ENCODE measurements around the gene UBE4B. TPM values are rescaled to one million over a fixed set of nuclear protein-coding genes. Genes with fewer than 3 reads are reported as not detected.

UBE4B gene
- total and polyA plus RNA-seq, 10 of the 15 experiments (the other 5 are each of a cell fraction or from before 2014, with no cell fraction given) = 2.9 to 32.6 (median 20.7) TPM

DNA sequence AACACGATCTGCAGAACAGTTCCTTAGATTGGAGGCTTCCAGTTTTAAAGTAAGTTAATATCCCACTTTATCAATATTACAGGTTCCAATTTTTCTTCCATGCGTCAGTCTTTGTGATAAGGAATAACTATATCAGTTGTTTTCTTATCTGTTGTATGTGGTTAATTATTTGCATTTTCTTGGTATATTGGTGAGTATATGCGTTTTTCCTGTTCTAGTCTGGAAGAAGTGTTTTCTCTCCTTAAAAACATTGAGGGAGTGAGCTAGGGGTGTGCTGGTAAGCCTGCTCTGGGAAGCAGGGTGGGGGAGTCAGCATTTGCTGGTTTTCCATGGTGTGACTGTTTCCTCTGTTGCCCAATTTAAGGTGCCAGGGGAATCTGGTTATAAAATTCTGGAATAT, 127.4 kb downstream of the UBE4B start:
- TF ChIP-seq NFXL1 (IDR thresholded peaks at IDR 0.05; ENCODE audit: borderline replicate concordance) (no peak), CBX5 (IDR thresholded peaks at IDR 0.05; ENCODE audit: low read depth) (no peak)
- TF ChIP-seq, protein P1, sequence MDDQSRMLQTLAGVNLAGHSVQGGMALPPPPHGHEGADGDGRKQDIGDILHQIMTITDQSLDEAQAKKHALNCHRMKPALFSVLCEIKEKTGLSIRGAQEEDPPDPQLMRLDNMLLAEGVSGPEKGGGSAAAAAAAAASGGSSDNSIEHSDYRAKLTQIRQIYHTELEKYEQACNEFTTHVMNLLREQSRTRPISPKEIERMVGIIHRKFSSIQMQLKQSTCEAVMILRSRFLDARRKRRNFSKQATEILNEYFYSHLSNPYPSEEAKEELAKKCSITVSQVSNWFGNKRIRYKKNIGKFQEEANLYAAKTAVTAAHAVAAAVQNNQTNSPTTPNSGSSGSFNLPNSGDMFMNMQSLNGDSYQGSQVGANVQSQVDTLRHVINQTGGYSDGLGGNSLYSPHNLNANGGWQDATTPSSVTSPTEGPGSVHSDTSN (IDR thresholded peaks at IDR 0.05; ENCODE audit: insufficient replicate concordance, low read depth, low read length) = no peak
- TF ChIP-seq, protein P2, sequence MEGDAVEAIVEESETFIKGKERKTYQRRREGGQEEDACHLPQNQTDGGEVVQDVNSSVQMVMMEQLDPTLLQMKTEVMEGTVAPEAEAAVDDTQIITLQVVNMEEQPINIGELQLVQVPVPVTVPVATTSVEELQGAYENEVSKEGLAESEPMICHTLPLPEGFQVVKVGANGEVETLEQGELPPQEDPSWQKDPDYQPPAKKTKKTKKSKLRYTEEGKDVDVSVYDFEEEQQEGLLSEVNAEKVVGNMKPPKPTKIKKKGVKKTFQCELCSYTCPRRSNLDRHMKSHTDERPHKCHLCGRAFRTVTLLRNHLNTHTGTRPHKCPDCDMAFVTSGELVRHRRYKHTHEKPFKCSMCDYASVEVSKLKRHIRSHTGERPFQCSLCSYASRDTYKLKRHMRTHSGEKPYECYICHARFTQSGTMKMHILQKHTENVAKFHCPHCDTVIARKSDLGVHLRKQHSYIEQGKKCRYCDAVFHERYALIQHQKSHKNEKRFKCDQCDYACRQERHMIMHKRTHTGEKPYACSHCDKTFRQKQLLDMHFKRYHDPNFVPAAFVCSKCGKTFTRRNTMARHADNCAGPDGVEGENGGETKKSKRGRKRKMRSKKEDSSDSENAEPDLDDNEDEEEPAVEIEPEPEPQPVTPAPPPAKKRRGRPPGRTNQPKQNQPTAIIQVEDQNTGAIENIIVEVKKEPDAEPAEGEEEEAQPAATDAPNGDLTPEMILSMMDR (IDR thresholded peaks at IDR 0.05 in 2 of 3, conservative IDR thresholded peaks at IDR 0.05 in 1 of 3; ENCODE audit: control insufficient read depth in 2 of 3, extremely low read depth in 1 of 3, insufficient read depth in 1 of 3, low read depth in 3 of 3, low read length in 3 of 3) = no peak
- intact Hi-C loops (cut with micrococcal nuclease; ENCODE audit: unreplicated experiment) = no loop called here
- no TSS peak for BruUV-seq (replicated peaks)
- H3K4me1 ChIP-seq (ENCODE audit: control insufficient read depth, insufficient read depth, low read length) = no peaks in the 10 kb centered on the region
- H4K20me1 ChIP-seq (ENCODE audit: control insufficient read depth, insufficient read depth) = no peaks in the 10 kb centered on the region
- H3K4me3 ChIP-seq = no peak overlapping the region
- in situ Hi-C loops (cut with MboI) = no loop called here
- H2AFZ ChIP-seq (ENCODE audit: control insufficient read depth, low read depth, low read length) = no peak overlapping the region
- no peak overlapping the region for H3K4me2 ChIP-seq (ENCODE audit: control insufficient read depth, insufficient read depth)
- ChIA-PET RAD21 (ENCODE audit: unreplicated experiment) (no interaction called here), CTCF (interaction anchor here (1.5 kb wide), 1 partner anchor 50 kb away, joined by 4 read pairs; the partner anchor contains the start of gene KIF1B), SMC1A (ENCODE audit: uncharacterized antibody, unreplicated experiment) (interaction anchor here (0.8 to 1.4 kb wide), 2 partner anchors 14 to 128 kb away, joined by 3 to 5 read pairs; no protein-coding TSS in a partner anchor), POLR2A (no interaction called here)
- H3K27ac ChIP-seq (ENCODE audit: control insufficient read depth, insufficient read depth) = no peak overlapping the region
- no peaks in the 10 kb centered on the region for H3K27me3 ChIP-seq (replicated peaks in 1 of 2; ENCODE audit: control insufficient read depth in 2 of 2, insufficient read depth in 2 of 2, low read length in 1 of 2)
- H3K79me2 ChIP-seq (ENCODE audit: control insufficient read depth, insufficient read depth, low read length) = no peaks in the 10 kb centered on the region
- DNase-seq (ENCODE audit: low read depth, low spot score) = no peak
- H3K9ac ChIP-seq (ENCODE audit: control insufficient read depth, insufficient read depth, low read length) = no peak overlapping the region
- no peak for FAIRE-seq
- H3K9me3 ChIP-seq (replicated peaks; ENCODE audit: control insufficient read depth, insufficient read depth, low read length) = no peaks in the 10 kb centered on the region
- no peak for ATAC-seq
- H3K36me3 ChIP-seq (ENCODE audit: control insufficient read depth in 2 of 2, insufficient read depth in 2 of 2, low read length in 1 of 2) = no peaks in the 10 kb centered on the region
- 74% methylated on average over 3 of the region's 3 CpGs for WGBS (ENCODE audit: insufficient coverage, insufficient replicate concordance, low lambda C conversion rate, missing lambda C conversion rate)
